Measurements from ENCODE around the gene TMCC1.
"Not testable (repeated sequence)": the region's sequence is repeated elsewhere in the genome, so short reads cannot be mapped to it uniquely, and the experiment has no call there.

- TF ChIP-seq CTCF (IDR thresholded peaks at IDR 0.05; ENCODE audit: low read depth, low read length, missing input control); YY1 (IDR thresholded peaks at IDR 0.05); REST (IDR thresholded peaks at IDR 0.05); TAF1 (conservative IDR thresholded peaks at IDR 0.05); SP1 (IDR thresholded peaks at IDR 0.05); FOXA1 (IDR thresholded peaks at IDR 0.05); JUND (IDR thresholded peaks at IDR 0.05); ATF3 (IDR thresholded peaks at IDR 0.05); MAX (IDR thresholded peaks at IDR 0.05); EGR1 (IDR thresholded peaks at IDR 0.05; ENCODE audit: low read depth in 2 of 2); RXRA (IDR thresholded peaks at IDR 0.05): not testable (repeated sequence)
Observed at GRCh38 chr3:129696430-129696829, 197.1 kb downstream of the TMCC1 start.

Data from liver (tissue), 3 donors.